ENCODE measurements around the gene ST8SIA6. TPM values are rescaled to one million over a fixed set of nuclear protein-coding genes. Genes with fewer than 3 reads are reported as not detected.

ST8SIA6 gene
- total and polyA plus RNA-seq, 2 of the 8 experiments (the other 6 are each of a cell fraction or from before 2014, with no cell fraction given): 0.70 to 1.1 TPM

GRCh38 chr10:17435953-17436352 lies 18.4 kb downstream of the ST8SIA6 start:
- H3K23ac ChIP-seq (ENCODE audit: insufficient read length): no peak overlapping the region
- H2BK12ac ChIP-seq (ENCODE audit: low read depth, low read length): no peak overlapping the region
- POLR2A ChIA-PET (ENCODE audit: partially characterized antibody): no interaction called here
- CTCF ChIA-PET (ENCODE audit: partially characterized antibody): interaction anchor here (1.3 to 1.8 kb wide), 2 partner anchors 16 to 26 kb away, joined by 3 to 11 read pairs; no protein-coding TSS in a partner anchor
- H3K4me2 ChIP-seq (ENCODE audit: insufficient read depth in 1 of 2, low read depth in 2 of 2, low read length in 2 of 2): no peak overlapping the region
- H3K36me3 ChIP-seq (ENCODE audit: control insufficient read depth in 2 of 4, insufficient read depth in 4 of 4, low read length in 3 of 4): no peaks in the 10 kb centered on the region
- 86% methylated on average over 4 of the region's 4 CpGs; no CpG with 5 or more reads in 1 of the 2 experiments for WGBS, 2 experiments (ENCODE audit: extremely low coverage in 1 of 2, insufficient coverage in 1 of 2, insufficient read length in 1 of 2, insufficient replicate concordance in 2 of 2, low coverage in 1 of 2, low lambda C conversion rate in 2 of 2, missing lambda C conversion rate in 1 of 2)
- FAIRE-seq (no peak), DNase-seq (ENCODE audit: low read depth in 1 of 2, low spot score in 2 of 2) (peak in 1 of 2 experiments; percentile 17)
- no peaks in the 10 kb centered on the region for H3K79me2 ChIP-seq (ENCODE audit: control insufficient read depth in 1 of 2, insufficient read depth in 2 of 2, low read length in 2 of 2)
- no peak overlapping the region for H4K5ac ChIP-seq (ENCODE audit: insufficient read length, low read depth, low read length)
- H4K20me1 ChIP-seq (replicated peaks in 1 of 2; ENCODE audit: control insufficient read depth in 1 of 2, insufficient read depth in 2 of 2, low read length in 2 of 2): no peaks in the 10 kb centered on the region
- no peak overlapping the region for H2BK15ac ChIP-seq (ENCODE audit: low read length)
- H2BK5ac ChIP-seq (ENCODE audit: low read depth, low read length): no peak overlapping the region
- no peak overlapping the region for H4K91ac ChIP-seq (replicated peaks; ENCODE audit: insufficient read length, low read length)
- no peak overlapping the region for H2AFZ ChIP-seq (ENCODE audit: low read length)
- no peak overlapping the region for H2AK5ac ChIP-seq (ENCODE audit: low read depth, low read length)
- H3K14ac ChIP-seq (ENCODE audit: insufficient read length): no peak overlapping the region
- no peak overlapping the region for H3K9ac ChIP-seq (replicated peaks in 1 of 4; ENCODE audit: extremely low read depth in 1 of 4, low read depth in 3 of 4, low read length in 3 of 4)
- H2BK20ac ChIP-seq (ENCODE audit: low read length): no peak overlapping the region
- no peak overlapping the region for H2BK120ac ChIP-seq (replicated peaks; ENCODE audit: low read depth, low read length)
- no peaks in the 10 kb centered on the region for H3K27me3 ChIP-seq (replicated peaks in 1 of 4; ENCODE audit: control insufficient read depth in 3 of 4, extremely low read depth in 1 of 4, insufficient read depth in 3 of 4, low read length in 3 of 4)
- no peak overlapping the region for H3K4me3 ChIP-seq (ENCODE audit: extremely low read depth in 1 of 4, insufficient read depth in 2 of 4, low read depth in 3 of 4, low read length in 4 of 4)
- H3K4ac ChIP-seq (replicated peaks; ENCODE audit: insufficient read length, low read depth, low read length): no peak overlapping the region
- H3K23me2 ChIP-seq (ENCODE audit: low read depth, low read length): 0 out of 2 replicates have a peak, but pooled peaks cover 2% of the 10 kb centered on the region
- H3K79me1 ChIP-seq (ENCODE audit: low read depth, low read length): no peaks in the 10 kb centered on the region
- no peak overlapping the region for H3K18ac ChIP-seq (ENCODE audit: extremely low read depth, low read length)
- H3K9me3 ChIP-seq (ENCODE audit: insufficient read depth in 2 of 2, low read depth in 1 of 2, low read length in 1 of 2): no peaks in the 10 kb centered on the region
- peaks cover 0 to 2% (median 0%) of the 10 kb centered on the region in 4 experiments; a peak in 1 of 7 replicates for H3K4me1 ChIP-seq (replicated peaks in 1 of 4; ENCODE audit: control insufficient read depth in 3 of 4, insufficient read depth in 4 of 4, low read length in 3 of 4)
- H3K27ac ChIP-seq (ENCODE audit: low read depth, low read length): no peak overlapping the region
- H3K56ac ChIP-seq (replicated peaks; ENCODE audit: insufficient read length, low read depth, low read length): no peak overlapping the region
- no peak overlapping the region for H4K8ac ChIP-seq (ENCODE audit: extremely low read depth, insufficient read depth, low read length)
- TF ChIP-seq HDAC6 (IDR thresholded peaks at IDR 0.05; ENCODE audit: low read depth, low read length) (no peak), RAD21 (IDR thresholded peaks at IDR 0.05 in 1 of 2, conservative IDR thresholded peaks at IDR 0.05 in 1 of 2; ENCODE audit: low read depth in 2 of 2, low read length in 2 of 2) (no peak), SUZ12 (IDR thresholded peaks at IDR 0.05; ENCODE audit: low read length) (no peak), JUN (IDR thresholded peaks at IDR 0.05; ENCODE audit: low read depth, low read length) (no peak), POLR2A (IDR thresholded peaks at IDR 0.05; ENCODE audit: control extremely low read depth in 1 of 2, low read depth in 2 of 2, low read length in 2 of 2) (no peak), MAFK (IDR thresholded peaks at IDR 0.05; ENCODE audit: low read depth, low read length) (no peak), CHD1 (IDR thresholded peaks at IDR 0.05; ENCODE audit: low read depth, low read length) (no peak), SP4 (IDR thresholded peaks at IDR 0.05; ENCODE audit: low read length) (no peak), E2F6 (IDR thresholded peaks at IDR 0.05) (no peak), POLR2AphosphoS5 (IDR thresholded peaks at IDR 0.05; ENCODE audit: low read depth, low read length) (no peak), TCF12 (IDR thresholded peaks at IDR 0.05; ENCODE audit: low read depth, low read length) (no peak), HDAC2 (IDR thresholded peaks at IDR 0.05; ENCODE audit: borderline replicate concordance in 1 of 2, low read depth in 2 of 2, low read length in 2 of 2) (no peak), CBX5 (IDR thresholded peaks at IDR 0.05; ENCODE audit: low read depth, low read length) (no peak), EP300 (IDR thresholded peaks at IDR 0.05; ENCODE audit: borderline replicate concordance in 1 of 2, low read depth in 2 of 2, low read length in 2 of 2) (no peak)

Data from H1 (cell line).